Medulla oblongata (tissue), 1 donor: ENCODE measurements around the gene PNMT.

Experiments used
- DNase-seq: peaks from one replicate; pipeline ENCODE4 v3.0.0-alpha.2; 2015; ENCODE audit errors: extremely low spot score

PNMT gene

DNA sequence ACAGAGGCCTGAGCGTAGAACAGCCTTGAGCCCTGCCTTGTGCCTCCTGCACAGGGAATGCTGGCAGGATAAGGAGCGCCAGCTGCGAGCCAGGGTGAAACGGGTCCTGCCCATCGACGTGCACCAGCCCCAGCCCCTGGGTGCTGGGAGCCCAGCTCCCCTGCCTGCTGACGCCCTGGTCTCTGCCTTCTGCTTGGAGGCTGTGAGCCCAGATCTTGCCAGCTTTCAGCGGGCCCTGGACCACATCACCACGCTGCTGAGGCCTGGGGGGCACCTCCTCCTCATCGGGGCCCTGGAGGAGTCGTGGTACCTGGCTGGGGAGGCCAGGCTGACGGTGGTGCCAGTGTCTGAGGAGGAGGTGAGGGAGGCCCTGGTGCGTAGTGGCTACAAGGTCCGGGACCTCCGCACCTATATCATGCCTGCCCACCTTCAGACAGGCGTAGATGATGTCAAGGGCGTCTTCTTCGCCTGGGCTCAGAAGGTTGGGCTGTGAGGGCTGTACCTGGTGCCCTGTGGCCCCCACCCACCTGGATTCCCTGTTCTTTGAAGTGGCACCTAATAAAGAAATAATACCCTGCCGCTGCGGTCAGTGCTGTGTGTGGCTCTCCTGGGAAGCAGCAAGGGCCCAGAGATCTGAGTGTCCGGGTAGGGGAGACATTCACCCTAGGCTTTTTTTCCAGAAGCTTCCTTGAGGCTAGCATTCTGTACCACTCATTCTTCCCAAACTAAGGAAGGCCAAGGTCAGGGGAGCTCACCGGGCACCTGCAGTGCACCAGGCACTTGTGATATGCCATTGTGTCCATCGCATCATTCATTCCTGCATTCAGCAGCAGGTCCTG lies 1.9 kb downstream of the PNMT start:
- DNase-seq, result no peak

DNA sequence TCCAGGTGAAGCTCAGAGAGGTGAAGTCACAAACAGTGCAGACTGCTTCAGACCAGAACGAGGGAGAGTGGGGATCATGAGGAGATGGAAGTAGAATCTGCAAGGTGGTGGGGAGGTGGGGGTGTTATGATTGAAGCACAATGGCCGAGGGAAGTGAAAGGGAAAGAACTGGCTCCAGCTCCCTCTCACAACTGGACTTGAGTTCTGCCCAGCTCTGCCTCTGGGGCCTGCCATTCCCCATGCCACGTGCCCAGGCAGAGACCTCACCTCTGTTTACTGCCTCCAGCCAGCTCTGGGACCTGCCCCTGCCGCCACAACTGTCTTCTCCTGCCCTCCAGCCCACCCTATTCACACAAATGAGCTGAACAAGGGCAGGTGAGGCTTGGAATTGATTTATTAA lies 2.5 kb downstream of the PNMT start:
- DNase-seq, result no peak

DNA sequence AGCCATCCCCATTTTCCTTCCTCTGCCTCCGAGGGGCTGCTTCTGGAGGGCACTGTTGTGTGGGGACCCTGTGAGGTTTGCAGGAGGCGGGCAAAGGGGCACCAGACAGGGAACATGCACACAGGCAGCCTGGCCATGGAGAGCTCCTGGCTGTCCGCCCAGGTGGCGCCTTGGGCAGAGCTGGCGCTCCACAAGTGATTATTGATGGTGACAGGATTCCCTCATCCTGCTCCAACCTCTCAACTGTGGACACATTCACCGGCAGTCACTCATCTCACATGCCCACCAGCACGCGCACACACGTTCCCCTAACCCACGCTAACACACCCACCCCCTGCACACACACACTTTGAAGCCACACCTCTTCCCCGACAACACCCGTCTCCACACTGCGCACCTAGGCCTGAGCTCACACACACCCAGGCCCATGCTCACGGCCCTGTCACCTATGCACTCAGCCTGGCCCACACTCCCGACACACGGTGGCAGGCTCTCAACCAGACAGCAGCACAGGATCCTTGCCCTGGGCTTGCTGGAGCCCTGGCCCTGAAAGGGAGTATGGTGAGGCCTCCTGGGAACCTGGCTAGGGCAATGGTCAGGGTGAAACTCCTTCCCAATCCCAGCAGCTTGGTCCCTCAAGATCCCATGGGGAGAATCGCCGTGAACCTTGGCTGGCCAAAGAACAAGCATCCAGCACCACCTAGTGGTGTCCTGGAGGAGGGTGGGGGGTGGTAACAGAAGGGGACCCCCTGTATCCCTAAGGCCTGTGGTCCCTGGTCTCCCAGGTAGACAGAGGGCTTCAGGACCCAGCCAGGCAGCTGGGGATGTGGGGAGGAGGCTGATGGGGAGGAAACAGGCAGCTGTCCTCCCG lies 3.6 kb downstream of the PNMT start:
- peak; percentile 60 for DNase-seq

DNA sequence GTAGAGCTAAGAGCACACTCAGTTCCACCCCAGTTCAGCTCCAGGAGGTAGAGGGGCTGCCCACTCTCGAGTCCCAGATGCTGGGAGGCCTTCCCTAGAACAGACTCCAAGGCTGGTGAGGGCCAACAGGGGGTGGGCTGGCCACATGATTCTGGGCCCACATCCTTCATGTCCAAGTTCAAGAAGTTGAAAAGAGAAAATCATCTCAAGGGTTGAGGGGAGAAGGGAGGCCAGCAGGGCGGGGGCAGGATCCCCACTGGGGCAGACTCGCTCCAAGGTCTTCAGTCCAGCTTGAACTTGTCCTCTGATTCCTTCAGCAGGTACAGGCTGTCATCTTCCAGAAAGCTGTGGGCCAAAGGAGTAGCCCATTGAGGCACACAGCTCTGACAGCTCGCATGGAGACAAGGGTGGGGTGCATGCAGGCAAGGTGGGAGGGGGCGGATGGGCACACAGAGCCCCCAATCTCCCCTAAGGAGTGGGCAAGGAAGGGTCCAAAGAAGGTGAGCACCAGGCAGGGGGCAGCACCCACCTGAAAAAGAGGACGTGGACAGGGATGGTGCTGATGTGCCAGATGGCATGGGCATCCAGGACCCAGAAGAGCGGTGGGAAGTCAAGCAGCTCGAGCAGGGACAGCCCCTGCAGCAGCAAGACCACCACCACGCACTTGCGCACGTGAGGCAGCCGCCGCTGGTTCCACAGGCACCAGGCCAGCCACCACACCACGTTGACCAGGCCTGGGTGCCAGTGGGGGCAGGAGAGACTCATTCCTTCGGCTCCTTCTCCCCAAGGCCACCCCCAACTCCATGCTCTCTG lies 4.5 kb downstream of the PNMT start:
- no peak for DNase-seq

DNA sequence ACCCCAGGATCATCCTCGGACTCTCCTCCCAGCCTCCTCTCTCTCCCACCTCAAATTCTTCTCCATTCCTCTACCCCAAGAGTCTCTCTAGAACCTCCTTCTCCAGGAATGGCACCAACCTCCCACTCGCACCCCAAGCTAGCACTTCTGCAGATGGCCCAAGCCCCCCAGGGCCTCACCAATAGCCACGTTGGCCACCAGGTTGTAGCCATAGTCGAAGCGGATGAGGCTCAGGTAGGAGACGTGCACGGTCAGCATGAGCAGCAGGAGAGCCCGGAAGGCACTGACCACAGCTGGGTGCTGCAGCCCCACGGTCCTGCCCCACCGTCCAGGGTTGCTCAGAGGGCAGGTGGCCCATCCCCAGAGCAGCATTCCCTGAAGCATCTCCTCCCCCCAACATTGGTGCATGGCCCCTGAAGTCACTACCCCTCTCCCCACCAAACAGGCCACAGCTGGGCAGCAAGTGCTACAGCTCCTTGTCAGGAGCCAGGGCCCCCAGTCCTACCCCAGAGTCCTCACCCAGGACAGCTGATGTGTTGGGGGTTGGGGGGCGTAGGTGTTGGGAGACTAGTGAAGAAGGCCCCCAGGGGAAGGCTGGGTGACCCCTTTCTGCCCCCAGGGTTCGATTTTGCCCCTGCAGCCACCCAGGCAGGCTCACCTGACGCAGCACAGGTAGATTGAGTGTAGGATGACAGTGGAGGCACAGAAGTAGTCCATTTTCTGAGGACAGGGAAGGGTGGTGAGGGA lies 5.3 kb downstream of the PNMT start:
- DNase-seq, result no peak

DNA sequence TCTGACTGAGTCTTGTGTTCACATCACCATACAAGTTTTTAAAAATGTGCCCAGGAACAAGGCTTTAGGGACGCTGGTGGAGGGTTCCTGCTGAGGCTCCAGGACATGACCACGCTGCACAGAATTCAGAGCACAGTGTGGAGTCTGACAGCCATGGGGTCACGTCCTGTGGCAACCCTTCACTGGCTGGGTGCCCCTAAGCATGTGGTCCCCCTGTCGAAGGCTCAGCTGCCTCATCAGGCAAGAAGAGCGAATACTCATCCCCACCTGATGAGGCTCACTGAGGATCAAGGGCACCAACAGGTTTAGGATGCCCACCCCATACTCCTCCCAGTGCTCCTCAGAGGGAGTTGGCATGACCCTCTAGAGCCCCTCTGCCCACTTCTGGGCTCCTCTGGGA lies 5.9 kb downstream of the PNMT start:
- DNase-seq, result no peak

DNA sequence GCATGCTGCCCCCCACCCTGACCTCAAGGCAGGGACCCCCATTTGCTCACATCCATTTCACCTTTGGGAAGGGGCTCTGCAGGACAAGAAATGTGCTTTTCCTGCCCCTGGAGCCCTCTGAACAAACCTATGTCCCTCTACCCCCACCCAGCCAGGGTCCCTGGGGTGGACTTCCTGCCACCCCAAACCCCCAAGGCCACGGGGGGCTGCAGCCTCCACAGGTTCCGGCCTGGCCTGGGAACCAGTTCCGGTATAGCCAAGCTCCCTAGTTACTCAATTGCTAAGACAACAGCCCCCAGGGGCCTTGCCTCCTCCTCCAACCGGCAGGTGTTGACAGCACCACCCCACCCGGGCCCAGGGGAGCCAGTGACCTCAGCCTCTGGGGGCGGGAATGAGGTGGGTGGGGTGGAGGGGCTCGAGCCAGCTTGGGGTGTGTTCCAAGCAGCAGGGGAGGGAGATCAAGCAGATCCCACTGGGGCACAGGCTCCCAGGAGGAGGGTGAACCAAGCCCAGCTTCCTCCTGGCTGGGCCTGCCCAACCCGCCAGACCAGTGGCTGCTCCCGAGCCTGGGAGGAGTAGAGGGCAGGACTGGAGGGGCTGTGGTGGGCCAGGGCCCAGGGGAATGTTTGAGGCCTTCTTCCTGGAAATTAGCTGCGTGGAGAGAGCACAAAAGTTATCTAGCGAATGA lies 6.6 kb downstream of the PNMT start:
- no peak for DNase-seq

DNA sequence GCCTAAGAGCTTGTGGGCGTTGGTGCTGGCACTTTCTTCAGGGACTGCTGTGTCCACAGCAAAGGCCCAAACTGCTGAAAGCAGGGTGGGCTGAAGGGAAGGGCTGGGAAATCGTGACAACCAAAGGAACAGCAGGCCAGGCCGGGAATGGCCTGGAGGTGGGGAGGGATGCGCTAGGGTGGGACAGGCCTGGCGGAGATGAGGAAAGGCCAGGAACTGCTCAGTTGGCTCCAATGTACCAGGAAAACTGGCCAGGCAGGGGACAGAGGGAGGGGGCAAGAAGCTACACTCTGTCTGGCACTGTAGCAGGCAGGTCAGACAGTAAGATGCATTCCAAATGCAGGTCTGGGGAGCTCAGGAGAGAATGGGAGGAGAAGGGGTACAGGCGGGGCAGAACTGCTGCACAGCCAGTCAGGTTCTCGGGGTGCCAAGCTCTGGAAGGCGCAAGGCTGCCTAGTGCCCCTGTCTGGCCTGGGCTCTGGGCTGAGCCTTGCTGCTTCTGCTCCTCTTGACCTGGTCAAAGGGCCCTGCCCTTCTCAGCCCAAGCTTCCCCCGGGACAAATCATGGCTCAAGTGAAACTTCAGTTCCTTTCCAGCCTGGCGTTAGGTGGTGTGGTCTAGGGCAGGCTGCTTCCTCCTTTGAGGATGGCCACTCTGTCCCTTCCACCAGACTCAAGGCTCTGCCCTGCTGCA lies 7.3 kb downstream of the PNMT start:
- DNase-seq, result no peak

DNA sequence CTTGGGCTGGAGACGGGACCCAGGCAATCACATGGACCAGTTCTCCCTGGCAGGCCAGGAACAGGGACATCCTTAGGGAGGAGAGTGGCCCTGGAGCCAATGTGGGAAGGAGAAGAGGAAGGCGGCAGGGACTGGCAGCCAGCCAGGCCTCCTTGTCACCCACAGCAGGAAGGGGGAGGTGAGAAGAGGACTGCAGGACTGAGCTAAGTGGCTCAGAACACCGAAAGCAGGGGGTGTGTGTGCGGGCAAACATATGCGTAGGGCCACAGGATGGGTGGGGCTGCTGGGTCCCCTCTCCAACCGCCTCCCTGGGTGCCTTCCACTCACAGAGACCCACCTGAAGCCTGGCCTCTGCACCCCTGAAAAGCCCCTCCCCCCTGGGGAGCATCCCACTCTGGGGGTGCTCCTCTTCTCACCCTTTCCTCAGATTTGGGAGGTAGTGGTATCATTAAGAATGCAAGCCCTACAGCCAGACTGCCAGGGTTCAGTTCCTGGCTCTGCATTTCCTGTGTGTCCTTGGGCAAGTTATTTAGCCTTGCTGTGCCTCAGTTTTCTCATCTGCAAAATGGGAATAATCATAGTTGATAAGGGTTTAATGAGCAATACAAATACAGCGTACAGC lies 8.1 kb downstream of the PNMT start:
- DNase-seq, result peak; percentile 54

DNA sequence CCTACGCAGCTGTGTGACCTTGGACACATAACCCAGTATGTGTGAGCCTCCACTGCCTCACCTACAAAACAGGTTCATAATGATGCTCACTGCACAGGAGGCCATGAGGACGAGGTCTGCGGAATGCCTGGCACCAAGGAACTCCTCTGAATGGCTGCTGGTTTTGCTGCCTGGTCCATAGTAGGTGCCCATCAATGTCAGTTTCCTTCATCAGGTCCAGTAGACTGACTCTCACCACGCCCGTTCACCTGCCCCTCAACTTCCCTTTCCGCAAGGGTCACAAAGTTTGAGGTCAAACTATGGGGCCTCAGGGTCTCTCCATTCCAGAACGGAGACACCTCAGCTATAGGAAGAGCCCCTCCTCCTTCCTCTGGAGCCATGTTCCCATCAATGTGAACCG lies 8.8 kb downstream of the PNMT start:
- no peak for DNase-seq

DNA sequence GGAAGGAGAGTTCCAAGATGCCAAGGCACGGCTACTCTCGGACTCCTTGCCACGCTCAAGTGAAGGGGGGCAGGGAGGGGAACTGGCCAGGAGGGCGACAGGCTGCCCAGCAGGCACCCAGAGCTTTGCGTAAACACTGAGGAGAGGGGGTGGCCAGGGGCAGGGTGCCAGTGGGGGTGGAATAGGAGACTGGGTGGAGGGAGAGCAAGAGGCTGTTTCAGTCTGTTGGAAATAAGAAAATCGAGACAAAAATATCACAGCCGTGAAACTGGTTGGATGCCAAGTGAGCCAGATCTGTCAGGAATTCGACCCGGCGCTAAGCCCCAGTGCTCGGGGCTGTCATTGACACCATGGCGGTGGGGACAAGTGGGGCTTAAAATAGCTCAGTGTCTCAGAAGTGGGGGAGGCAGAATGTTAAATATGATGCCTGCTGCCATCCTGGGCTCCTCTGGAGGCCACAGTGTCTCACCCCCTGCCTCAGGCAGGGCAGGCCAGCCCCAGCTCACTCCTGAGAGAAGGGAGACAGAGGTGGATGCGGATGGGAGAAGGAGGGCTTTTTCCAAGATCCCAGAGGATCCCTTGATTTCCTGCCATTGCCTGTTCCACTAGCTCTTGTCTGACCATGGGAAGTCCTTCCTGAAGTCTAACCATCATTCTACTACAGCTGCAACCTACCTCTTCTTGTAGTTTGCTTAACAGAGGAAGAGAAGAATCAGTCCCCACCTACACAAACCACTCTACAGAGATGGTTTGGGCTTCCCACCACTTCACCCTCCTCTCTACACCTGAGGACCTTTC lies 9.5 kb downstream of the PNMT start:
- DNase-seq, result no peak

DNA sequence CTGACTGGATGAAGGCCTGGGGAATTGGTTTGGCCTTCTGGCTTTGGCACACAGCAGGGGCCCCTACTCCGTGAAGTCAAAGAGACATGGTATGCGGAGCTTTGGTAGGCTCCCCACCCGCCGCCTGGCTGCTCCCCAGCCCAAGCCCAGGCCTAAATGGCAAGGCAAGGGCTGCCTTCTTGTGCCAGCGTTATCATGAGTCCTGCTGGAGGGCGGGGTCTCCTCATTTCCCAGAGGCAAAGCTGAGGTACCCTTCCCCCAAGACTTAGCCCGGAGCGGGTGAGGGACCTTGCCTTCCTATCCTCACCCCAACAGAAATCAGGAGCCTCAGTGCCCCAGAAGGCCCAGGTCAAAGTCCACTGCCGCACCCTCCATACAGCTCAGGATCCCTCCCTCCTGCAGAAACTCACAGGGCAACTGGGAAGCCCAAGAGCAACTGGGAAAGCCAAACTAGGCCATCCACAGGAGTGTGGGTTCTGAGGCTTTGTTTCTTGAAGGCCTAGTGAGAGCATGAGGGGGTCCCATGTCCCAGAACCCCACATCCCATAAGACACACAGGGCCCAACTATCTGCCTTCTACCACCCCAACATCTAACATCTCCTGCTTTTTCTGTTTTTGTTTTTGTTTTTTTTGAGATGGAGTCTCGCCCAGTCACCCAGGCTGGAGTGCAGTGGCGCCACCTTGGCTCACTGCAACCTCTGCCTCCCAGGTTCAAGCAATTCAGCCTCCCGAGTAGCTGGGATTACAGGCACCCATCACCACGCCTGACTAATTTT lies 10.3 kb downstream of the PNMT start:
- no peak for DNase-seq

DNA sequence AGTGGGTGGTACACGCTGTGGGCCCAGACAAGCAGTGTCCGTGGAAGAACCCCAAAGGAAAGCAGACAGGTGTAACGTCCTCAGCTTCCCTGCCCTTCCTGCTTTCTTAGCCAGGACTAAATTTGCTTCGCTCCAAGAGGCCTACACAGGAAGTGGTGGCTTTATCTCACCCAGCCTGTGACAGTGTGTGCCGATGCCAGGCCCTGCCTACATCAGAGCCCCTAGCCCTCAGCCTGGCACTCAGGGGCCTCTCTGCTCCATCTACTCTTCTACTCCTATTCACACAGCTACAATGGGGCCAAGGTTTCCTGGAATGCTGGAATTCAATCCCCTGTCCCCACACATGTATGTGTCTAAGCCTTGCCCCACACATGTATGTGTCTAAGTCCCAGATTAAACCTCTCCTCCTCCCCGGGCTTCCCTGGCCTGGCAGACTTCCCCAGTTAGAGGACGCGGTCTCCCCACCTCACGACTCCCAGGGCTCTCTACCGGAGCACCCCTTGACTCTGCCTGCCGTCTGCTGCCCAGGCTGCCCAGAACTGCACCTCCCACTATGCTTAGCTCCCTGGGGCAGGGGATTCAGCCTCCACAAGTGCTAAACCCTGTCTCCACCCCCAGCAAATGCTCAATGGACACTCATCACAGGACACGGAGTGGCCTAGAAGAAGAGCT lies 11.4 kb downstream of the PNMT start:
- no peak for DNase-seq

DNA sequence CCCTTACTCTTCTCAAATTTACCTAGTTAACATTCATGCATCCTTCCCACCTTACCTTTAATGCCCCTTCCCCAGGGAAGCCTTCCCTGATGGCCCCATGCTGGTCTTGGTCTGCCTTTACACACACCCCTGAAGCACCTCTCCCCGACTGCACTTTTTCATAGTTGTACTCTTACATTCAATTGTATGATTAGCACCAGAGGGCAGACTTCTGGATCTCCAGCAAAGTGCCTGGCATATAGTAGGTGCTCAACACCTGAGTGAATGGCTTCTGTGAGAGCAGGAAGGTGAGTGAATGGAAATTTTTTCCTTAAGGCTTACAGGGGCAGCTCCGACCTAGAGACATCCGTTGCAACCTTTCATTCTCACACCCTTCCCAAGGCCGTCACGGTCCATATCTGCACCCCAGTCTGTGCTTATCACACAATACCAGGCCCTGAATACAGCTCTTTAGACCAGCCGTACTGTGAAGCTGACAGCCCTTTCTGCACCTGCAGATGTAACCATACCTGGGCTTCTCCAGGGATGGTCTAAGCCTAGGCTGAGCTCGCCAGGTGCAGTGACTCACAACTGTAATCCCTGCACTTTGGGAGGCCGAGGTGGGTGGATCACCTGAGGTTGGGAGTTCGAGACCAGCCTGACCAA lies 15.2 kb downstream of the PNMT start:
- DNase-seq, result no peak

DNA sequence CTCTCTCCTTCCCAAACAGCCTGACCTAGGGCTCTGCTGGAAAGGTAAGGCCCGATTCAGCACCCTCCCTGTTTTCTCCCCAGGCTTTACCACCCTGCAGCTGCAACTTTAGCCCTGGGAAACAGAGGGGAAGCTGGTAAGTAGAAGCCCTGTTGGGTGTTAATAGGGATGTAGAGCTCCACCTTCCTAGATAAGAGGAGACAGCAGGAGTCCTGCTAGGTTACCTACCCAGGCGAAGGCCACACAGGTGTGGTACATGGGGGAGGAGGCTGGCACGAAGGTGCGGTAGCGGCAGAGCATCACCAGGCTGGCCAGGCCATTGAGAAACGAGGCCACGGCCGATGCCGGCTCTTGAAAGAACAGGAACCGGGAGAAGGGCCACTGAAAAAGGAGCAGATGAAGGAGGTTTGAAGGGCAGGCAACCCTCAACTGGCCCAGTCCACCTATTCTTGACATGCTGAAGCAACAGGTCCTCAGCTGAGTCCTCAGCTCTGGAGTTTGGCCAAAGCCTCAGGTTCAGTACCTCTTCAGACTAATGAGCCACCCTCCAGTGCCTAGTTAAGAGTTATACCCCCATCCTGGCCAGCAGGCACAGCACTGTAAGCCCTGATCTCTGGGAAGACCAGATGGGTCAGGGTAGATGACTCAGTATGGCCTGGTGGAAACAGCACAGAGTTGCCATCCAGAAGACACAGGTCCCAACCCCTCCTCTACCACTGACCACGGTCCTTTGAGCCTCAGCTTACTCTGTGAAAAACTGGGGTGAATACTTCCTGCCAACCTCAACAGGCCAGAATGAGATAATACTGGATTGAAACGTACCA lies 16.3 kb downstream of the PNMT start:
- DNase-seq, result no peak

DNA sequence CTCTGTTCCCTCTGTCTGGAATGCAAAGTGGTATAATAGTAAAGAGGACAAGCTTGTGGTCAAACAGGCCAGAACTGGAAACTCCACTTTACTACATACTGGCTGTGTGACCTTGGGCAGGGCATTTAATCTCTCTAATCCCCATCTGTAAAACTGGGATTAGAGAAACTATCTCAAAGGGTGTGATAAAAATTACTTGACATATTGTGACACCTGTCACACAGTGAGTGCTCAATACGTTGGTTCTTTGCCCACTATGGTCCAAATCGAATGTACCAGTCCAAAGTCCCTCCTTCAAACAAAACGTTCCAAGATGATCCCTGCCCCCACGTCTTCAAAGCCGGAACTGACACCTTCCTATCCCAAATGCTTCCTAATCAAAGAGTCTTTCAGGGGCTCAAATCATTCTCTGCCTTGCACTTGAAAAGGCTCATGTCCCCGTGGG lies 18.9 kb downstream of the PNMT start:
- DNase-seq, result no peak
